Neural cell (in vitro differentiated cells): Measurements from ENCODE around the gene CD2AP. TPM values are rescaled to one million over a fixed set of nuclear protein-coding genes. Genes with fewer than 3 reads are reported as not detected.

Experiments
- H2AFZ ChIP-seq: fragments of 200-600, 300-800 bp; sonication (generic), shearing (Covaris generic); 2 replicates; pipeline ENCODE4 v1.6.0; 2014; ENCODE audit warnings: low read depth, mild to moderate bottlenecking, antibody characterized with exemption, low read length, moderate library complexity
- H3F3A ChIP-seq: fragments of 200-600 bp; shearing (Covaris generic); 2 replicates; pipeline ENCODE4 v1.6.1; 2016; ENCODE audit warnings: mild to moderate bottlenecking, moderate library complexity, mixed read lengths, antibody characterized with exemption, low read length; ENCODE audit not compliant: insufficient read depth, poor library complexity, severe bottlenecking
- H3K27ac ChIP-seq: fragments of 200-600, 300-800 bp; sonication (generic), shearing (Covaris generic); 2 replicates; pipeline ENCODE4 v1.5.1; 2014; ENCODE audit warnings: mild to moderate bottlenecking, low read length, moderate library complexity
- H3K27me3 ChIP-seq: fragments of 300-800, 200-600 bp; sonication (generic), shearing (Covaris generic); 2 replicates; pipeline ENCODE4 v1.6.0; 2014; ENCODE audit warnings: mild to moderate bottlenecking, low read depth, low read length, moderate library complexity; ENCODE audit not compliant: insufficient read depth
- H3K36me3 ChIP-seq: fragments of 300-800, 200-600 bp; sonication (generic), shearing (Covaris generic); 2 replicates; pipeline ENCODE4 v1.5.1; 2014; ENCODE audit warnings: mild to moderate bottlenecking, antibody characterized with exemption, low read length, moderate library complexity; ENCODE audit not compliant: insufficient read depth
- H3K4me2 ChIP-seq: fragments of 300-800, 200-600 bp; sonication (generic), shearing (Covaris generic); 2 replicates; pipeline ENCODE4 v1.6.0; 2014; ENCODE audit warnings: mild to moderate bottlenecking, low read length
- H3K4me3 ChIP-seq: fragments of 300-800, 200-600 bp; sonication (generic), shearing (Covaris generic); 2 replicates; pipeline ENCODE4 v1.5.1; 2014; ENCODE audit warnings: mild to moderate bottlenecking, low read length, moderate library complexity
- H3K79me2 ChIP-seq: fragments of 200-600 bp; shearing (Covaris generic); replicated peaks from 2 replicates; pipeline ENCODE4 v1.6.0; 2014; ENCODE audit warnings: mild to moderate bottlenecking, low read length, moderate library complexity; ENCODE audit not compliant: insufficient read depth
- H3K9ac ChIP-seq: fragments of 300-800, 200-600 bp; sonication (generic), shearing (Covaris generic); 2 replicates; pipeline ENCODE4 v1.6.1; 2016; ENCODE audit warnings: mild to moderate bottlenecking, low read length, mixed read lengths
- H3K9me2 ChIP-seq: fragments of 200-600 bp; shearing (Covaris generic); 2 replicates; pipeline ENCODE4 v1.6.1; 2016; ENCODE audit warnings: mild to moderate bottlenecking, low read length, mixed read lengths; ENCODE audit not compliant: insufficient read depth
- H3K9me3 ChIP-seq: fragments of 200-600, 300-800 bp; sonication (generic), shearing (Covaris generic); 2 replicates; pipeline ENCODE4 v1.6.1; 2016; ENCODE audit warnings: mild to moderate bottlenecking, mixed run types, low read length, moderate library complexity, mixed read lengths
- H4K20me1 ChIP-seq: fragments of 200-600 bp; shearing (Covaris generic); 2 replicates; pipeline ENCODE4 v1.6.1; 2016; ENCODE audit warnings: mild to moderate bottlenecking, mixed run types; ENCODE audit not compliant: insufficient read depth
- CTCF ChIP-seq: fragments of 450-650 bp; IDR thresholded peaks from 2 replicates; pipeline ENCODE4 v1.5.1; 2014; ENCODE audit warnings: antibody characterized with exemption, mild to moderate bottlenecking, moderate library complexity; ENCODE audit not compliant: poor library complexity, severe bottlenecking
- EP300 ChIP-seq: fragments of 450-650 bp; conservative IDR thresholded peaks from 2 replicates; pipeline ENCODE4 v1.6.1; 2014; ENCODE audit warnings: antibody characterized with exemption, mild to moderate bottlenecking, moderate library complexity; ENCODE audit not compliant: poor library complexity, severe bottlenecking
- EZH2 ChIP-seq: fragments of 200-600, 300-800 bp; shearing (Covaris generic), sonication (generic); IDR thresholded peaks from 2 replicates; pipeline ENCODE4 v1.6.1; 2014; ENCODE audit warnings: antibody characterized with exemption, low read length, borderline replicate concordance, mild to moderate bottlenecking; ENCODE audit not compliant: insufficient read depth, poor library complexity, severe bottlenecking
- MXI1 ChIP-seq: fragments of 450-650 bp; conservative IDR thresholded peaks from 2 replicates; pipeline ENCODE4 v1.6.1; 2014; ENCODE audit warnings: antibody characterized with exemption, mild to moderate bottlenecking; ENCODE audit not compliant: poor library complexity, severe bottlenecking
- POLR2AphosphoS5 ChIP-seq: IDR thresholded peaks from 2 replicates; pipeline ENCODE4 v1.6.1; 2012
- RAD21 ChIP-seq: fragments of 450-650 bp; conservative IDR thresholded peaks from 2 replicates; pipeline ENCODE4 v1.6.1; 2014; ENCODE audit warnings: antibody characterized with exemption, mild to moderate bottlenecking, moderate library complexity
- REST ChIP-seq: IDR thresholded peaks from 2 replicates; pipeline ENCODE4 v1.6.1; 2012; ENCODE audit warnings: borderline replicate concordance
- SMC3 ChIP-seq: fragments of 450-650 bp; conservative IDR thresholded peaks from 2 replicates; pipeline ENCODE4 v1.6.1; 2014; ENCODE audit warnings: antibody characterized with exemption, mild to moderate bottlenecking, moderate library complexity; ENCODE audit not compliant: poor library complexity
- TAF1 ChIP-seq: IDR thresholded peaks from 2 replicates; pipeline ENCODE4 v1.6.1; 2012; ENCODE audit warnings: low read depth
- polyA plus RNA-seq: library from polyadenylated mRNA; depleted of rRNA; stranded (reverse); fragments of >200 nt; gene quantifications from 2 replicates; pipeline ENCODE4 v1.2.3, GENCODE V29; 2014

Gene CD2AP
- polyA plus RNA-seq, 1 donor from 2014 or later, result 16.8 TPM

- TF ChIP-seq CTCF (no peak), SMC3 (no peak), REST (no peak), MXI1 (no peak), EZH2 (no peak), EP300 (no peak), TAF1 (no peak), RAD21 (no peak), POLR2AphosphoS5 (no peak)
- peaks cover 4% of the 10 kb centered on the region for H3K79me2 ChIP-seq
Measured at GRCh38 chr6:47534063-47534462, 56.5 kb downstream of the CD2AP start.

GRCh38 chr6:47535316-47536225 is 58.0 kb downstream of the CD2AP start:
- Histone ChIP-seq H3K4me2 (no peak overlapping the region), H2AFZ (no peak overlapping the region), H3K27ac (no peak overlapping the region), H3K36me3 (no peaks in the 10 kb centered on the region), H3K9ac (no peak overlapping the region), H3K9me2 (no peaks in the 10 kb centered on the region), H3K79me2 (no peaks in the 10 kb centered on the region), H3K27me3 (no peaks in the 10 kb centered on the region), H3K9me3 (no peaks in the 10 kb centered on the region), H4K20me1 (no peaks in the 10 kb centered on the region), H3K4me3 (no peak overlapping the region), H3F3A (no peaks in the 10 kb centered on the region)
- TF ChIP-seq RAD21, result no peak
- no peak for TF ChIP-seq EZH2
- no peak for TF ChIP-seq MXI1
- TF ChIP-seq REST, result no peak
- no peak for TF ChIP-seq SMC3
- no peak for TF ChIP-seq POLR2AphosphoS5
- no peak for TF ChIP-seq TAF1
- no peak for TF ChIP-seq EP300

More at GRCh38 chr6:47534063-47534462, 56.5 kb downstream of the CD2AP start:
- Histone ChIP-seq H3K27me3 (no peaks in the 10 kb centered on the region), H2AFZ (no peak overlapping the region), H3K9me3 (no peaks in the 10 kb centered on the region), H3K27ac (no peak overlapping the region), H3F3A (no peaks in the 10 kb centered on the region), H3K9me2 (no peaks in the 10 kb centered on the region), H3K36me3 (no peaks in the 10 kb centered on the region), H3K9ac (no peak overlapping the region), H3K4me3 (no peak overlapping the region), H3K4me2 (no peak overlapping the region), H4K20me1 (no peaks in the 10 kb centered on the region)
